Tibial nerve (tissue), 4 donors: ENCODE results near the gene LHFPL2. TPM values are rescaled to one million over a fixed set of nuclear protein-coding genes. Genes with fewer than 3 reads are reported as not detected.
A peak's percentile ranks its signal among the peaks of the same experiment; 100 is the strongest.

Experiments
- DNase-seq, 2 donors: peaks; one replicate each; pipeline ENCODE4 v3.0.0-alpha.2; 2019; ENCODE audit warnings: low spot score in 2 of 2
- H3K27ac ChIP-seq, 4 donors: fragments of 200-600 bp; sonication (generic) in 3 of 4; one replicate each; pipeline ENCODE4 v1.5.1; 2017 to 2019; ENCODE audit warnings: mild to moderate bottlenecking in 1 of 4
- H3K27me3 ChIP-seq, 2 donors: fragments of 200-600 bp; sonication (generic) in 1 of 2; one replicate each; pipeline versions ENCODE4 v1.5.1 to v1.6.0; 2017 to 2019
- H3K36me3 ChIP-seq, 3 donors: fragments of 200-600 bp; sonication (generic); one replicate each; pipeline ENCODE4 v1.5.1; 2018 to 2019
- H3K4me1 ChIP-seq, 4 donors: fragments of 200-600 bp; sonication (generic) in 3 of 4; one replicate each; pipeline ENCODE4 v1.5.1; 2017 to 2019
- H3K4me3 ChIP-seq, 4 donors: fragments of 200-600 bp; sonication (generic) in 3 of 4; one replicate each; pipeline ENCODE4 v1.5.1; 2017 to 2019; ENCODE audit warnings: mild to moderate bottlenecking in 1 of 4, moderate library complexity in 1 of 4
- H3K9me3 ChIP-seq, 4 donors: fragments of 200-600 bp; sonication (generic) in 3 of 4; one replicate each; pipeline ENCODE4 v1.5.1; 2017 to 2019
- CTCF ChIP-seq, 5 experiments: fragments of 200-600 bp in 3 of 5; fragments of 450-650 bp in 2 of 5; sonication (generic) in 3 of 5; IDR thresholded peaks; one replicate each; pipeline ENCODE4 v1.5.1; 2016 to 2019; ENCODE audit warnings: antibody characterized with exemption in 5 of 5, mild to moderate bottlenecking in 3 of 5, moderate library complexity in 2 of 5
- EP300 ChIP-seq, 2 donors: sonication (generic); formaldehyde crosslinking; IDR thresholded peaks; one replicate each; pipeline ENCODE4 v1.6.1; 2017; ENCODE audit warnings: antibody characterized with exemption in 2 of 2, mild to moderate bottlenecking in 1 of 2
- POLR2A ChIP-seq, 2 donors: fragments of 450-650 bp; IDR thresholded peaks; one replicate each; pipeline ENCODE4 v1.6.1; 2017; ENCODE audit warnings: antibody characterized with exemption in 2 of 2, mild to moderate bottlenecking in 2 of 2, moderate library complexity in 2 of 2
- WGBS, 2 donors: methylation state at CpG; one replicate each; pipeline ENCODE4 v1.1.5; 2018; 5-methylcytosine and 5-hydroxymethylcytosine counted together
- total RNA-seq, 4 donors: library from RNA; depleted of rRNA; stranded (reverse); fragments of >200 nt; gene quantifications; one replicate each; pipeline ENCODE4 v1.1.0, GENCODE V29; 2016

The LHFPL2 gene
- total RNA-seq, 4 donors from 2014 or later = 19.7 to 48.9 (median 27.4) TPM

GRCh38 chr5:78659714-78660113 is 11.1 kb upstream of the LHFPL2 start:
- peaks cover 0 to 13% (median 3%) of the 10 kb centered on the region in 4 donors for H3K4me1 ChIP-seq
- WGBS, 2 donors = 28 to 31% methylated on average over 3 of the region's 3 CpGs
- H3K27ac ChIP-seq = peak overlapping the region in 2 of 4 donors; percentile 55 to 65
- H3K36me3 ChIP-seq = no peaks in the 10 kb centered on the region
- no peak overlapping the region for H3K4me3 ChIP-seq
- TF ChIP-seq CTCF (IDR thresholded peaks at IDR 0.05) (no peak), EP300 (IDR thresholded peaks at IDR 0.05) (no peak), POLR2A (IDR thresholded peaks at IDR 0.05) (no peak)
- DNase-seq = no peak
- H3K27me3 ChIP-seq = no peaks in the 10 kb centered on the region
- H3K9me3 ChIP-seq = no peaks in the 10 kb centered on the region

GRCh38 chr5:78659114-78659513 is 10.5 kb upstream of the LHFPL2 start:
- 37 to 50% methylated on average over 3 of the region's 3 CpGs for WGBS, 2 donors
- H3K27ac ChIP-seq = peak overlapping the region in 2 of 4 donors; percentile 55 to 65
- H3K9me3 ChIP-seq = no peaks in the 10 kb centered on the region
- peak in 1 of 2 donors; percentile 36 for DNase-seq
- H3K36me3 ChIP-seq = no peaks in the 10 kb centered on the region
- no peaks in the 10 kb centered on the region for H3K27me3 ChIP-seq
- TF ChIP-seq EP300 (IDR thresholded peaks at IDR 0.05) = no peak
- TF ChIP-seq POLR2A (IDR thresholded peaks at IDR 0.05) = no peak
- TF ChIP-seq CTCF (IDR thresholded peaks at IDR 0.05) = no peak
- H3K4me1 ChIP-seq = peaks cover 0 to 13% (median 3%) of the 10 kb centered on the region in 4 donors
- H3K4me3 ChIP-seq = no peak overlapping the region

GRCh38 chr5:78657201-78657600 is 8.6 kb upstream of the LHFPL2 start:
- TF ChIP-seq EP300 (IDR thresholded peaks at IDR 0.05) (no peak), CTCF (IDR thresholded peaks at IDR 0.05) (no peak), POLR2A (IDR thresholded peaks at IDR 0.05) (no peak)
- H3K4me1 ChIP-seq = peaks cover 0 to 13% (median 3%) of the 10 kb centered on the region in 4 donors
- 96 to 97% methylated on average over 2 of the region's 2 CpGs for WGBS, 2 donors

GRCh38 chr5:78655746-78656290 is 7.2 kb upstream of the LHFPL2 start:
- Histone ChIP-seq H3K9me3 (no peaks in the 10 kb centered on the region), H3K27me3 (no peaks in the 10 kb centered on the region), H3K4me1 (peaks cover 0 to 13% (median 3%) of the 10 kb centered on the region in 4 donors), H3K27ac (no peak overlapping the region), H3K4me3 (no peak overlapping the region), H3K36me3 (no peaks in the 10 kb centered on the region)
- no peak for DNase-seq
- no peak for TF ChIP-seq POLR2A (IDR thresholded peaks at IDR 0.05)
- TF ChIP-seq CTCF (IDR thresholded peaks at IDR 0.05) = no peak
- no peak for TF ChIP-seq EP300 (IDR thresholded peaks at IDR 0.05)

More at GRCh38 chr5:78657201-78657600, 8.6 kb upstream of the LHFPL2 start:
- no peak for DNase-seq
- Histone ChIP-seq H3K9me3 (no peaks in the 10 kb centered on the region), H3K27me3 (no peaks in the 10 kb centered on the region), H3K36me3 (no peaks in the 10 kb centered on the region), H3K4me3 (no peak overlapping the region), H3K27ac (no peak overlapping the region)

GRCh38 chr5:78654386-78654785 is 5.8 kb upstream of the LHFPL2 start:
- Histone ChIP-seq H3K36me3 (no peaks in the 10 kb centered on the region), H3K27me3 (no peaks in the 10 kb centered on the region), H3K9me3 (no peaks in the 10 kb centered on the region), H3K27ac (no peak overlapping the region), H3K4me1 (peaks cover 0 to 18% (median 0%) of the 10 kb centered on the region in 4 donors), H3K4me3 (no peak overlapping the region)
- WGBS, 2 donors = 78 to 94% methylated on average over 1 of the region's 1 CpG
- TF ChIP-seq CTCF (IDR thresholded peaks at IDR 0.05) (no peak), POLR2A (IDR thresholded peaks at IDR 0.05) (no peak), EP300 (IDR thresholded peaks at IDR 0.05) (no peak)
- DNase-seq = no peak
